Measurements from ENCODE around the gene DEFB129. TPM values are rescaled to one million over a fixed set of nuclear protein-coding genes. Genes with fewer than 3 reads are reported as not detected.
"Not testable (repeated sequence)": the region's sequence is repeated elsewhere in the genome, so short reads cannot be mapped to it uniquely, and the experiment has no call there.

Gene DEFB129
- polyA plus RNA-seq, 4 donors: not detected

GRCh38 chr20:251354-251753, 24.3 kb downstream of the DEFB129 start:
- no peak for DNase-seq (ENCODE audit: low read depth in 4 of 4, low spot score in 3 of 4)

GRCh38 chr20:252801-253200, 25.7 kb downstream of the DEFB129 start:
- DNase-seq (ENCODE audit: low read depth in 4 of 4, low spot score in 3 of 4): no peak

- DNase-seq (ENCODE audit: low read depth in 4 of 4, low spot score in 3 of 4): not testable (repeated sequence)
Measured at GRCh38 chr20:253447-253846, 26.4 kb downstream of the DEFB129 start.

- no peak for DNase-seq (ENCODE audit: low read depth in 4 of 4, low spot score in 3 of 4)
Measured at GRCh38 chr20:257419-257818, 30.4 kb downstream of the DEFB129 start, which contains the start of gene DEFB132. DEFB132 (plus strand) TSS chr20:257724; CDS start chr20:257779, 55 bp downstream.

GRCh38 chr20:258269-258858, 31.3 kb downstream of the DEFB129 start:
- DNase-seq (ENCODE audit: low read depth in 4 of 4, low spot score in 3 of 4): no peak

GRCh38 chr20:258963-259362, 31.9 kb downstream of the DEFB129 start:
- DNase-seq (ENCODE audit: low read depth in 4 of 4, low spot score in 3 of 4): no peak

- no peak for DNase-seq (ENCODE audit: low read depth in 4 of 4, low spot score in 3 of 4)
Measured at GRCh38 chr20:259981-260380, 32.9 kb downstream of the DEFB129 start.

- DNase-seq (ENCODE audit: low read depth in 4 of 4, low spot score in 3 of 4): no peak
Measured at GRCh38 chr20:263701-264100, 36.6 kb downstream of the DEFB129 start.

GRCh38 chr20:266596-267562, 39.8 kb downstream of the DEFB129 start:
- DNase-seq (ENCODE audit: low read depth in 4 of 4, low spot score in 3 of 4): peak in 3 of 4 donors; percentile 77 to 79 (median 77)

GRCh38 chr20:270517-270916, 43.5 kb downstream of the DEFB129 start:
- DNase-seq (ENCODE audit: low read depth in 4 of 4, low spot score in 3 of 4): no peak

- no peak for DNase-seq (ENCODE audit: low read depth in 4 of 4, low spot score in 3 of 4)
Measured at GRCh38 chr20:271069-271468, 44.0 kb downstream of the DEFB129 start.

- DNase-seq (ENCODE audit: low read depth in 4 of 4, low spot score in 3 of 4): no peak
Measured at GRCh38 chr20:271528-271927, 44.5 kb downstream of the DEFB129 start.

- DNase-seq (ENCODE audit: low read depth in 4 of 4, low spot score in 3 of 4): no peak
Measured at GRCh38 chr20:272718-273117, 45.7 kb downstream of the DEFB129 start.

GRCh38 chr20:273884-274283, 46.8 kb downstream of the DEFB129 start:
- no peak for DNase-seq (ENCODE audit: low read depth in 4 of 4, low spot score in 3 of 4)

- DNase-seq (ENCODE audit: low read depth in 4 of 4, low spot score in 3 of 4): no peak
Measured at GRCh38 chr20:275791-276190, 48.7 kb downstream of the DEFB129 start.

GRCh38 chr20:276620-277495, 49.8 kb downstream of the DEFB129 start:
- no peak for DNase-seq (ENCODE audit: low read depth in 4 of 4, low spot score in 3 of 4)

- DNase-seq (ENCODE audit: low read depth in 4 of 4, low spot score in 3 of 4): no peak
Measured at GRCh38 chr20:277496-277781, 50.4 kb downstream of the DEFB129 start.

- no peak for DNase-seq (ENCODE audit: low read depth in 4 of 4, low spot score in 3 of 4)
Measured at GRCh38 chr20:278181-278580, 51.1 kb downstream of the DEFB129 start.

- DNase-seq (ENCODE audit: low read depth in 4 of 4, low spot score in 3 of 4): no peak
Measured at GRCh38 chr20:278607-279571, 51.8 kb downstream of the DEFB129 start.

All from right renal pelvis (tissue), 4 donors.